Measurements from ENCODE around the gene KLF15. TPM values are rescaled to one million over a fixed set of nuclear protein-coding genes. Genes with fewer than 3 reads are reported as not detected.

The KLF15 gene
- total and polyA plus RNA-seq, 9 of the 15 experiments (the other 6 are each of a cell fraction or from before 2014, with no cell fraction given): 0.08 to 4.8 (median 1.2) TPM

- TF ChIP-seq MBD2 (IDR thresholded peaks at IDR 0.05; ENCODE audit: borderline replicate concordance, low read depth) (no peak), THRAP3 (IDR thresholded peaks at IDR 0.05; ENCODE audit: borderline replicate concordance) (no peak), FOXA3 (CRISPR knock-in tag; conservative IDR thresholded peaks at IDR 0.05 in 1 of 2, IDR thresholded peaks at IDR 0.05 in 1 of 2) (peak; percentile 42 to 78), EGR1 (conservative IDR thresholded peaks at IDR 0.05) (peak; percentile 57; the same call in 1 of the 2 replicates), TEAD4 (IDR thresholded peaks at IDR 0.05; ENCODE audit: low read length) (peak; percentile 12; the same call in 1 of the 2 replicates), TEAD4 (CRISPR knock-in tag; IDR thresholded peaks at IDR 0.05; ENCODE audit: borderline replicate concordance) (no peak), SMAD4 (CRISPR knock-in tag; conservative IDR thresholded peaks at IDR 0.05) (peak; percentile 62; the same call in 1 of the 2 replicates), CREM (IDR thresholded peaks at IDR 0.05; ENCODE audit: low read depth) (peak; percentile 66), CCNT2 (IDR thresholded peaks at IDR 0.05; ENCODE audit: borderline replicate concordance, extremely low read depth, insufficient read length, low read depth, low read length) (peak; percentile 58), CTCF (IDR thresholded peaks at IDR 0.05 in 2 of 3, conservative IDR thresholded peaks at IDR 0.05 in 1 of 3; ENCODE audit: insufficient read depth in 2 of 3, low read depth in 1 of 3, low read length in 3 of 3) (peak; percentile 91 to 99 (median 99)), ZSCAN29 (IDR thresholded peaks at IDR 0.05) (no peak), UBTF (IDR thresholded peaks at IDR 0.05; ENCODE audit: borderline replicate concordance in 1 of 2, low read depth in 2 of 2, low read length in 2 of 2) (0 out of 4 replicates have a peak, but pooled peaks of 1 of the 2 experiments have one; percentile 34), PREB (CRISPR knock-in tag; IDR thresholded peaks at IDR 0.05) (no peak), ZNF175 (CRISPR knock-in tag; IDR thresholded peaks at IDR 0.05; ENCODE audit: low read depth) (no peak), HNRNPLL (IDR thresholded peaks at IDR 0.05; ENCODE audit: low read depth, low read length, poor library complexity, severe bottlenecking) (peak; percentile 35), POLR2AphosphoS5 (IDR thresholded peaks at IDR 0.05; ENCODE audit: control insufficient read depth, insufficient read depth, low read depth, low read length) (no peak), PTRF (tag; IDR thresholded peaks at IDR 0.05) (no peak), NR3C1 (CRISPR knock-in tag; IDR thresholded peaks at IDR 0.05) (no peak), CREBBP (IDR thresholded peaks at IDR 0.05; ENCODE audit: low read depth, low read length) (no peak), RBM39 (optimal IDR thresholded peaks at IDR 0.05; ENCODE audit: low read depth, low read length) (no peak), ATF1 (CRISPR knock-in tag; IDR thresholded peaks at IDR 0.05) (no peak), ATF1 (tag; IDR thresholded peaks at IDR 0.05) (peak; percentile 72), ZFX (CRISPR knock-in tag; IDR thresholded peaks at IDR 0.05) (peak; percentile 20; the same call in 1 of the 2 replicates), CTBP1 (IDR thresholded peaks at IDR 0.05; ENCODE audit: borderline replicate concordance) (peak; percentile 77; the same call in 1 of the 2 replicates)
Observed at GRCh38 chr3:126389112-126389793, 32.0 kb upstream of the KLF15 start (continued).
